Measurements from ENCODE around the gene CRB3.
A peak's percentile ranks its signal among the peaks of the same experiment; 100 is the strongest.

CRB3 gene

GRCh38 chr19:6470173-6470572, 6.1 kb downstream of the CRB3 start:
- DNase-seq = no peak

DNA sequence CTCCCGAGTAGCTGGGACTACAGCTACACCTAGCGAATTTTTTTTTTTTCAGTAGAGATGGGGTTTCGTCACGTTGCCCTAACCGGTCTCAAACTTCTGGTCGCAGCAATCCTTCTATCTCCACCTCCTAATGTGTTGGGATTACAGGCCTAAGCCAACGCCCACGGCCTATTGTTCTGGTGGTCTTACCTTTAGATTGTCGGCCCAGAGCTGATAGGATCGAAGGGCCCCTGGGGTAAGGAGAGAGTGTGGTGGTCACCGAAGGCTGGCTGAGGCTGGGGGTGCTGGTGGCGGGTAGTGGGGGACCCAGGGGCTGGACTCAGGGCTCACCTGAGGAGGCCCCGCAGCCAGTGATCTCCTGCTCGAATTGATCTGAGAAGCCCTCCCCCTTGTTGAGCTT, 7.0 kb downstream of the CRB3 start:
- no peak for DNase-seq

- no peak for DNase-seq
These were observed 8.6 kb downstream of the CRB3 start for GRCh38 chr19:6472713-6473112.

GRCh38 chr19:6473647-6474046, 9.6 kb downstream of the CRB3 start:
- DNase-seq = no peak

DNA sequence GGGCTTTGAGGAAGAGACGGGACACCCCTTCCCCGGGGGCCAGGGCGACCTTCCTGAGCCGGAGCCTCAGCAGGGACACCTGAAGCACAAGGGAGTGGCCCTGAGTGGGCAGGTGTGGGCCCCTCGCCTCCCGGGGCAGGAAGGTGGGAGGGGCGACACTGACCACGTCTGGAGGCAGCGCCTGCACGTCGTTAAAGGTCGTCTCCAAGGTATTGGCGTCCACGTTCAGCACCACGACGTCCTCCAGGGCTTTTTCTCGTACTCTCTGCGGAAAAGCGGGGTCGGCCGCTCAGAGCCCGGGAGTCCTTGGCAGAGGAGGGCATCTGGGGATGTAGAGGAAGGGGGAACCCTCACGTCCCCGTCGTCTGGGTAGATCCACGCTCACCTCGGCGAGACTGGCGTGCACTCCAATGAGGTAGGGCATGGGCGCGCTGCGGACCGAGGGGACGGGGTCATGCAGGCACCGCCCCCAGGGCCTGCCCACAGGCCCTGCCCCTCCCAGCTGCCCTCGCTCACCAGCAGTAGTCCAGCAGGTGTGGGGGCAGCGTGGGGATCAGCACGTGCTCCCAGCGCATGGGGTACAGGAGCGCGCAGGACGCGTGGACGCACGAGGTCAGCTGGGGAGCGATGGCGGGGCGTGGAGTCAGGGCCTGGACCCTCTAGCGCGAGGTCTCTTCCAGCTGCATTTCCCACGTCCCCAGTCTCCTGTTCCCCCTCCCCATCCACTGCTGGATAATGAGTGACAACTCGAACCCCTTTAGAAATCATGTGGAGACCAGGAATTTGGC, 11.4 kb downstream of the CRB3 start:
- DNase-seq = no peak

GRCh38 chr19:6476155-6476895, 12.3 kb downstream of the CRB3 start:
- peak; percentile 27 for DNase-seq

DNA sequence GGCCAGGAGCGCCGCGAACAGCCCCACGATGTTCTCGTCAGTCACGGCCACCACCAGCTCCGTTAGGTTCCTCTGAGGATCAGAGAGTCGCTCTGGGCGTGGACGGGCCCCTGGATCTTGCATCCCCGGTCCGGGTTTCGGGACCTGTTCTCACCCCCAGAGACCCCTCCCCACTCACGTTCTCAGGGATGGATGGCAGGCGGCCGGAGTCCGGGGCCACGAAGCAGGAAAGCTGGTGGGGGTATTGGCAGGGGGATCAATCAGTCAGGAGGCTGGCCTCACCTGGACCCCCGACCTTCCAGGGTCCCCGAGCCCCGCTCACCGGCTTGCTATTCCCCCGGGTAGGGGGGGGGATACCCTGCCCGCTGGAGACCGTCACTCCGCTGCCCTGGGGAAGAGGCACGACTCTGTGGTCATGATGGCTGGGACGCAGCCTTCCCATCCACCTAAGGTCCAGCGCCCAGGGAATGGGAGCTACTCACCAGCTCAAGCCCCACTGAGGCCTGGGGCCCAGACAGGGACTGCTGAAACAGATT, 12.9 kb downstream of the CRB3 start:
- no peak for DNase-seq

- DNase-seq = no peak
These were observed 14.7 kb downstream of the CRB3 start for GRCh38 chr19:6478815-6479214.

GRCh38 chr19:6479836-6480398, 15.8 kb downstream of the CRB3 start:
- DNase-seq = no peak

DNA sequence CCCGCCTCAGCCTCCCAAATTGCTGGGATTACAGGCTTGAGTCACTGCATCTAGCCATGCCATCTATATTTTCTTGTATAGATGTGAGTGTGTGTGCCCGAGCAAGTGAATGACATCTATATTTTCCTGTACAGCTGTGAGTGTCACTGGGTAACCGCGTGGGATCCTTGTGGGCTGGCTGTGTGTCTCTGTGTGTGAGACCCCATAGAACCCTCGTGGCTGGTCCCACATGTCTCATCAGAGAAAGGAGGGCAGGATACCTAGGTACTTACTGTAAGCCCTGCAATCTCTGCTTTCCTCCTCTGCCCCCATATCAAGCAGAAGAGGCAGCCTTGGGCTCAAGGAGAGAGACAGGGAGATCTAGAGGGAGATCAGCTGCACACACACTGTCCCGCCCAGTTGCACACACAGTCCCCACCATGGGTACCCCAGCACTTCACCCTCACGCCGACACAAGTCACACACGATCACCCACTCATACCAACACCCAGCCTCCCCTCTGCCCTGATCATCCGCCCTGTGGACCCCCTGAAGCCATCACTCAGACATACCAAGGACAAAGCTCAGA, 16.9 kb downstream of the CRB3 start:
- no peak for DNase-seq

- peak; percentile 42 for DNase-seq
These were observed 17.7 kb downstream of the CRB3 start, which contains the start of gene DENND1C for GRCh38 chr19:6481541-6482342. Gene DENND1C (minus strand): TSS chr19:6481787. CDS start chr19:6481695, 92 bp downstream.

DNA sequence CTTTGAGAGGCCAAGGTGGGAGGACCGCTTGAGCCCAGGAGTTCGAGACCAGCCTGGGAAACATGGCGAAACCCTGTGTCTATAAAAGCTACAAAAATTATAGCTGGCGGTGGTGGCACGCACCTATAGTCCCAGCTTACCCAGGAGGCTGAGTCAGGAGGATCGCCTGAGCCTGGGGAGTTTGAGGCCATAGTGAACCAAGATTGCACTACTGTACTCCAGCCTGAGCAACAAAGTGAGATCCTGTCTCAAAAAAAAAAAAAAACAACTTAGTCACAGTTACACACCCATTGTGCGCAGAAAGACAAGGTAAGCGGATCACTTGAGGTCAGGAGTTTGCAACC, 18.2 kb downstream of the CRB3 start:
- no peak for DNase-seq

DNA sequence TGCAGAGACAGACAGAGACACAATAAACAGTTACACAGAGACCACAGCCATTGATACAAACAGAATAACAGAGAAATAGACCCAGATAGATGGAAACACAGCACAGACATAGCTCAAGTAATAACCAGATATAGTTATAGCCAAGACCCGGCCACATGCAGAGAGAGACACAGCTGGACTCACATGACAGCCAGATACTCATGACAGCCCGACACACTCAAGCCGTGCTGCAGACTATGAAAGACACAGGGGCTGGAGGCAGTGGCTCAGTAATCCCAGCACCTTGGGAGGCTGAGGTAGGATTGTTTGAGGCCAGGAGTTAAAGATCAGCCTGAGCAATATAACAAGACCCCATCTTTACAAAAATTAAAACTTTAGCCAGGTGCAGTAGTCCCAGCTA, 19.2 kb downstream of the CRB3 start:
- no peak for DNase-seq

- no peak for DNase-seq
These were observed 20.2 kb downstream of the CRB3 start for GRCh38 chr19:6484230-6484629.

DNA sequence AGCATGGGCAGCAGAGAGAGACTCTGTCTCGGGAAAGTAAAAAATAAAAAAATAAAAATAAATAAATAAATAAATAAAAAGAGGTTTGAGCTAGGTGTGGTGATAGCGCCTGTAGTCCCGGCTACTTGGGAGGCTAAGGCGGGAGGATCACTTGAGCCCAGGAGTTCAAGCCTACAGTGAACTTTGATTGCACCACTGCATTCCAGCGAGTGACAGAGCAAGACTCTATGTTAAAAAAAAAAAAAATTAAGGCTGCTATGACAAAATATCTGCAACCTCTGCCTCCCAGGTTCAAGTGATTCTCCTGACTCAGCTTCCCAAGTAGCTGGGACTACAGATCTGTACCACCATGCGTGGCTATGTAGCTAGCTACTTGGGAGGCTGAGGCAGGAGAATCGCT, 20.8 kb downstream of the CRB3 start:
- no peak for DNase-seq

DNA sequence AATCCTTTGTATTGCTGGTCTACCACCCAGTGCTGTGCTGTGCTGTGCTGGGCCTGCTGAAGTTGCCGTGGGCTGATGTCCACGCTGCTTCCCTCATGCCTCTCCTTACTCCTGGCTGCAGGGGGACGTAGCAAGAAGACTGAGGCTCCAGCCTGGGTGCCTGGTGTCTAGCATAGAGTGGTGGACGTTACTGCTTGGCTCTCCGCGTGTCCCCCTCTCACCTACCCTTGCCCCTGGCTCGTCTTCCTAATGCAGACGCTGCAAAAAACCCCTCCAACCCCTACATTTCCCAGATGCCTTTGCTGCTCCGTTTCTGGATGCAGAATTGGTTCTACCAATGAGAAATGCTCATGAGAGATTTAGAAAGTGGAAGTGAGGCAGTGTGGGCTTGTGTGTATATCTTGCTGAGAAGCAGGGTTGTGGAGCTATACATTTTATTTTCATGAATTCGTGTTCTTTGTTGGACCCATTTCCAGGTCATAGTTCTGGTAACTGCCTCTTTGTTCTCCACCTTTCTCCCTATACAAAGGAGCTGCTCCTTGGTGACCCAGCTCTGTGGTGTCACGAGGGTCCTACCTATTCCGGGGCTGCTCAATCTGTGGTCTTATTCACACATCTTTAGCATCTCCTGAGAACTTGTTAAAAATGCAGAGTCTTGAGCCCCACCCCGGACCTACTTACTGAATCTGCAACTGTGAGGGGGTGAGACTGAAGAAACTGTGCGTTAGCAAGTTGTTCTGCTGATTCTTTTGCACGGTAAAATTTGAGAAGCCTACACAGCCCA, 25.4 kb downstream of the CRB3 start:
- DNase-seq = no peak

- no peak for DNase-seq
These were observed 26.1 kb downstream of the CRB3 start for GRCh38 chr19:6490134-6490533.

GRCh38 chr19:6491802-6492592, 27.9 kb downstream of the CRB3 start:
- no peak for DNase-seq

- DNase-seq = no peak
These were observed 30.5 kb downstream of the CRB3 start for GRCh38 chr19:6494438-6495036.

DNA sequence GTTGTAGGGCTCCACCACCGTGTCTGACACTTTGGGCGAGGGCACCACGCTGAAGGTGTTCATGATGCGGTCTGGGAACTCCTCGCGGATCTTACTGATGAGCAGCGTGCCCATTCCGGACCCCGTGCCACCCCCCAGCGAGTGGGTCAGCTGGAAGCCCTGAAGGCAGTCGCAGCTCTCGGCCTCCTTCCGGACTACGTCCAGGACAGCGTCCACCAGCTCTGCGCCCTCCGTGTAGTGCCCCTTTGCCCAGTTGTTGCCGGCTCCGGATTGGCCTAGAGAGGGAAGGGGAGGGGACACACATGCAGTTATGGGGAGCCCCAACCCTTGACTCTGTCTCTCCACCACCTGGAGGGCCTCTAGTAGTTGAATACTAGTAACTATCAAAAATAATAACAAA, 31.9 kb downstream of the CRB3 start:
- no peak for DNase-seq
